LHCN-M2 (cell line): ENCODE measurements around the gene GPR139. TPM values are rescaled to one million over a fixed set of nuclear protein-coding genes. Genes with fewer than 3 reads are reported as not detected.

Experiments used
- DNase-seq: peaks from one replicate; pipeline ENCODE4 v3.0.0-alpha.2; 2012; ENCODE audit warnings: low read depth
- total RNA-seq: library from RNA; depleted of rRNA; stranded (reverse); fragments of >200 nt; gene quantifications from 2 replicates; pipeline ENCODE4 v1.2.3, GENCODE V29; 2014

Gene GPR139
- total RNA-seq, 1 experiment from 2014 or later = not detected

GRCh38 chr16:20056436-20056835 lies 17.3 kb downstream of the GPR139 start:
- DNase-seq = no peak

GRCh38 chr16:20053336-20053735 lies 20.4 kb downstream of the GPR139 start:
- DNase-seq = no peak

DNA sequence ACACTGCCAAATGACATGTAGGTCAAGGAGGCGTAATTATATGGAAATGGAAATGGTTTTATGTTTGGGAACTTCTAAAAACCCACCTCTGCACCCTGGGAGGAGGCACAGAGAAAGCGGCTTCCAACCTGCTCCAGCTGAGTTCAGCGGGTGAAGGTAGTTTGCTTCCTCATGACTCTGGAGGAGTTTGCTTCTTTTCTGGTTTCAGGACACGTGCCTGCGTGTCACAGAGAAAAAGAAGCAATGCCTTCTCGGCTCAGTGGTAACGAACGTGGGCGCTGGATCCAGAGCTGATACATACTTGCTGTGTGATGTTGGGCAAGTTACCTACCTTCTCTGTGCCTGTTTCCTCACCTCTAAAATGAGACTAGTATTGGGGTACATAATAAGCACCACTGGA lies 22.1 kb downstream of the GPR139 start:
- no peak for DNase-seq

GRCh38 chr16:20051147-20051546 lies 22.5 kb downstream of the GPR139 start:
- DNase-seq = no peak

- DNase-seq = no peak
Observed at GRCh38 chr16:20049831-20050230, 23.9 kb downstream of the GPR139 start.

GRCh38 chr16:20045886-20046285 lies 27.8 kb downstream of the GPR139 start:
- DNase-seq = no peak

DNA sequence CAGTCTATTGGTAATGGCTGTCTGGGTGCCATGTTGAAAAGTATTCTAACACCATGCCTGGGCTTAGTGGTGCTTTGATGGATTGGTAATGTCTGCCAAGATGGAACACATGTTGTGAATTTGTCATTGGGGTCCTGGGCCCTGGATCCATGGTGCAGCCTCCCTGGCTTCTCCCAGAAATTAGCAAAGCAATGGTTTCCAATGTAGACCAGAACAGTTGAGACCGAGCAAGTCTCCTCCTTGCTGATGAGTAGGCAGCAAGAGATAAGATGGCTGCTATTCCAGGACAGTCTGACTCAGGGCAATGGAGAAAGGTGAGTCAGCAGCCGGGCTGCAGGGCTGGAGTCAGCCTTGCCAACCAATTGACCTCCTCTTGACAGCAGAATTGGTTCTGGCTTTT lies 30.8 kb downstream of the GPR139 start:
- DNase-seq = peak; percentile 5

DNA sequence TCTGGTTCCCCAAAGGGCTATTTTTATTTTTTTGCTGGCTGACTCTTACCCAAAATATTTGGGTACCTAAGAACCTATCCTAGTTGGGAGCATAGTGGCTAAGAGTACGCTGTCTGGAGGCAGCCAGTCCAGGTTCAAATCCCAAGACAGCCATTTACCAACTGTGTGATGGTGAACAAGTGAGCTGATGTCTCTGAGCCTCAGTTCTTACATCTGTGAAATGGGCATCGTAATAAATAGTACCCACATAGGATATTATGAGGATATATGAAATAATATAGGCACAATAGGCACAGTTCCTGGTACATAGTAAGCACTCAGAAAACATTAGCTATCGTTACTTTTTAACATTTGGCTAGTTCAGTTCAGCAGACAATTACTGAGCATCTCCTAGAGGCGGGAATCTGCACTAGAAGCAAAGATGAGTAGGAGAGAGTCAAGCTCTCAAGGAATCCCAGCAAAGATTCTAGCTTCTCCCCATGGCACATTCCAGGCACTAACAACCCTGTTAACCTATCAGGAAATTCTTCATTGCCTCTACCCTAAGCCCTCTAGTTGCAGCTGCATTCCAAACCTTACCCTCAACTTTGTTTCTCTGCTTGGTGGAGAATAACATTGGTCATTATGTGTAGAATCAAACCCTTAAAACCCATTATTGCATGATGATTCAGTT lies 31.6 kb downstream of the GPR139 start:
- no peak for DNase-seq

- DNase-seq = no peak
Observed at GRCh38 chr16:20040011-20040410, 33.7 kb downstream of the GPR139 start.

DNA sequence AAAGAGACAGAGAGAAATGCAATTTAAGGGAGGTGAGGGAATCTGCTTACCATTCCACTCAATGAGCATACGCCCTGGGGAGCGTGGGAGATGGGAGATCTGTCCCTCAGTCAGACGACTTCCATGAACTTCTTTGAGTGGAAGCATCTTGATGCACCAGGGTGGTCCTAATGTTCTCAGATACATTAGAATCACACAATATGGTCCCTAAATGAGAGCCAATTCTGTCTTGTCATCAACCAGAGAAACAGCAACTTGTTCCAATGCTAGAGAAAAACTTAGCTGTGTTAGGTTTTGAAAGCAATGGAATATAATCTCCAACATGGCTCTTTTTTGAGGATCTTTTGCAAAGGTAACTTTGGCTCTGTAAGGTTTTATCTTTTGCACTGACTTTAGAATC lies 44.1 kb downstream of the GPR139 start:
- DNase-seq = no peak

DNA sequence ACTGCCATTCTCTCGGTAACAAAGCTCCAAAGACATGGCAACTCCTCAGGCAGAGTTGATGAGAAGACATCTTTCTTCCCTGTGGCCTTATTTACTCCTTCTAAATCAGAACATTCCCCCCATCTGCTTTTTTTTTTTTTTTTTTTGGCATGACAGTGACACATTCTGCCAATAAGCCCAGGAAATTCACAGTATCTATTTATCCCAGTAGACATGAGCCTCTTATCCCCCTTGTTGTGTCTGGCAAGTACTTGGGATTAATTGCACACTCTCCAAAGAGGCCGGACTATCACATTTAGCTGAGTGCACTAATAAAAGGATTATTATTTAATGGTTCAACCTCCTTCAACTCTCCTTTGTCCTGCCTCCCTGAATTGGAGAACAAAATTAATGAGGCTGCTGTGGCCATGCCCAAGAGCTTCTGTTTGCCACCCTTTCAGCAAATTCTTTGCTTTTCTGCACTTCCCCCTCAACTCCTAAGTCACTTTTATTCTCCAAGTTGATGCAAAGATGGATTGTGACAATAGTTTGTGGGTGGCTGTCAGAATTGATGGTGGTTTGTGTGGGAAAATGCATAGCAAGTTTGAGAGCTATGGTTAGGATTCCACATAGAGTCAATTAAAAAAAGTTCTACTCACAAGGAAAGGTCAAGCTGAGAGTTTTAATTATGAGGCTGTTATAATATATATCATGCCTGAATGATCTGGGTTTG lies 47.2 kb downstream of the GPR139 start:
- DNase-seq = no peak

DNA sequence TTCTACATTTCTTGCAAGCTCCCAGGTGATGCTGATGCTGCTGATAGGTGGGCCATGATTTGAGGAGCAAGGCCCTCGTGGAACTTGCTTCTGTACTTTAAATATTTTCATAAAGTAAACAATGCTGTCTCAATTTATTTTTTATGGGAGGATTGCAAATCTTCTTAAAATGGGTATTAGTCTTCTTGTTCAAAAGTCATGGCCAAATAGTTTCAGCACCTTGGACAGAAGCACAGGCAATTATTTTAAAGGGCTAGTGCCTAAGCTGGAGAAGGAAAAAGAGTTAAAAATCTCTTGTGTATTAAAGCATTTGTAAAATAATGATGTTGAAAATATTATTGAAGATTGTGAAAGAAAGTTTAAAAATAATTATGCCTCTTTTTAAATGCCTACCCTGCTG lies 50.5 kb downstream of the GPR139 start:
- DNase-seq = peak; percentile 9

GRCh38 chr16:20020976-20021375 lies 52.7 kb downstream of the GPR139 start:
- no peak for DNase-seq

GRCh38 chr16:20020083-20020482 lies 53.6 kb downstream of the GPR139 start:
- DNase-seq = no peak

DNA sequence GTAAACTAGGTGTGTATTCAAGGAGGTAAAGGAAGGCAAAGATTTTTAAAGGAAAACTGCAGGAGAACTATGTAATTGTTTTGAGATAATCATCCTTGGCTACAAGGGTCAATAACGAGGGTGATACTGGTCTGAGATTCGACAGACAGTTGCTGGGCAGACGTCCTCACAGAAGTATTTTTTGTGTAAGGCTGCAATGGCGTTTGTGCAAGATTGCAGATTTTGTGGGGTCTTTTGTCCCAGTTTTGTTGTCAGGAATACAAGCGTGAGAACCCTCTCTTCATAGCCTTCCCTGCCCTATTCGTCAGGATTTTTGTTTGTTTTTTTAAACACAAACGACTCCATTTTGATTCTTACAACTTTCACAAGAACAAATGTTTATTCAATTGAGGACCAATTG lies 57.5 kb downstream of the GPR139 start:
- DNase-seq = no peak

DNA sequence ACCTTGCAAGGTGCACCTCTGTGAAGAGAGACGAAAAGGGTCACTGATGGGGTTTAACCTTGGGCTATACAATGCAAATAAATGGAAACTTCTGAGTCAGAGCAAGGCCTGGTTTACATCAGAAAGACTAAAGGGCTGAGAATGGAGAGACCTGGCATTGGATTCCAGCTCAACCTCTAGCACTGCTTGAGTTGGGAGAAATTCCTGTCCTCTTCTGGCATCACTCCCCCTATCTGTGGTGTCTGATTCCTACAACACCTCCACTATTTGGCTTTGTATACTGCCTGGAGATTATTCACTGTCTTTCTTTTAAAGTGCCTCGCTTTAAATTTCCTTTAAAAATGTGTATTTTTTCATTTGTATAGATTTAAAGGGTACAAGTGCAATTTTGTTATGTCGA lies 68.8 kb downstream of the GPR139 start:
- DNase-seq = no peak

- no peak for DNase-seq
Observed at GRCh38 chr16:20002936-20003335, 70.8 kb downstream of the GPR139 start.

GRCh38 chr16:20001856-20002707 lies 71.6 kb downstream of the GPR139 start:
- DNase-seq = no peak

DNA sequence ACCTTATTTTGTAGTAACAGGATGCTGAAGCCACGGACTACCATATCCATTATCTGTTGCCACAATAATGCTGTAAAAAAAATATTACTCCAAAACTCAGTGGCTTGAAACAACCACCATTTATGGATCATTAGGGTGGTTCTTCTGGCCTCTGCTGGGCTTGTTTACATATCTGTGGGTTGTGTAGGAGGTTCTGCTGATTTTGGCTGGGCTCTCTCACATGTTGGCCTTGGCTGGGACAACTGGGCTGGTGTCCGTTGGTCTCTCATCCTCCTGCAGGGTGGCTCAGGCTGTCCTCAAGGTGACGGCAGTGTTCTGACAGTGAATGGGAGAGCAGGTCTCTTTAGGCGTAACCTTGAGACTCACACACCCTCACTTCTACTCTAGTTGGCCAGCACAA lies 76.0 kb downstream of the GPR139 start:
- no peak for DNase-seq

DNA sequence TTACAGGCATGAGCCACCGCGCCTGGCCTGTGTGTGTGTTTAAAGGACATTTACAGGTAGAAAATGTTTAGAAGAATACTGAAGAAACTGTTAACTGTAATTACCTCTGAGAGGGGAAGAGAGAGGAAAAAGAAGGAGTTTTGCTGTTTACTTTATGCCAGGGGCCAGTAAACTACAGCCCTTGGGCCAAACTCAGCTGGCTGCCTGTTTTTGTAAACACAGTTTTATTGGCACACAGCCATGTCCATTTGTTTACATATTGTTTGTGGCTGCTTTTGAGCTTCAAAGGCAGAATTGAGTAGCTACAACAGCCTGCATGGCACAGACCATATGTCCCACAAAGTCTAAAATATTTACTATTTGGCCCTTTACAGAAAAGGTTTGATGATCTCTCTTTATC lies 76.4 kb downstream of the GPR139 start:
- no peak for DNase-seq

DNA sequence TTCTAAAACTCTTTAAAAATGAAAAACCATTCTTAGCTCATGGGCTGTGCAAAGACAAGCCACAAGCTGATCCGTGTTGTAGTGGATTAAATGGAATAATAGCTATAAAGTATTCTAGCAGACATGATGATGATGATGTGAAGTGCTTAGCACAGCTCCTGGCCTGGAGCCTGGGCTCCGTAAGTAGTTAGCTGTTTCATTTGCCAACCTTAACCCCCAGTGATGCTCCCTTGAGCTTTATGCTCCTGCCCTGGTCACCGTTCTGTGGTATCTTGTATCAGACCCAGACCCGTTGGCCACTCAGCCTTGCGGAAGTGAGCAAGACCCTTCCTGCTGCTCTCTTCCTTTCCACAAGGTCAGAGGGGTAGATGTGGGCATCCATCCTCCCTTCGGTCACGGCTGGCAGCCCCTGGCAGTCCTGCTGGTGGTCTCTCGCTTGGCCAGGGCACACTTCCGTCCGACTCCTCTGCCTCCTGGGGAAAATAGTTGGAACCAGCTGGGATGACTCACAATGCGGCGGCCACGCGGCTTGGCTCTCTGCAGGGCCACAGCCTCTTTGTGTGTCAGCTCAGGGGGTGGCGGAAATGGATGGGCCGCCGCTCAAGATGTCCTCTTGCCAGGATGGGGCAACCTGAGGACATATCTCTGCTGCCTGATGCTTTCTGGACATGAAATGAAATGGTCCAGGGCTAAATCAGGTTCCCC lies 79.1 kb downstream of the GPR139 start:
- peak; percentile 4 for DNase-seq

DNA sequence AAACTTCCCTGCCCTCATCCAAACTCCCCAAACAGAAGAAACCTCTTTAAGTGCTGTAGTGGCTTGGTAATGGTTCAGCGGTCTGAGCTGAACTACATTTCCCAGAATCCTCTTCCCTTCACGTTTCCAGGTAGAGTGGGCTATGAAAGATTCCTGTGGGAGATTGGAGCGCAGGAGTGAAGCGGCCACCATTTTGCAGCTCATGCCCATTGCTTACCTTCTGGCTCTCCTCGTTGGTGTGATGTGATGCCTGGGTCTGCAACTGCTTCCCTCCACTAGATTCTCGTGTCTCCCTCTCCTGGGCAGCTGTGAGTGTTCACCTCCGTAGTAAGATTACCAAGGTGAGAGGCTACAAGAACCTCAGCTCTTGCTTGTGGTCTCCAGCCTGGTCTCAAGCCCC lies 82.1 kb downstream of the GPR139 start:
- no peak for DNase-seq
